Measurements from ENCODE around the gene NUDT1. TPM values are rescaled to one million over a fixed set of nuclear protein-coding genes. Genes with fewer than 3 reads are reported as not detected.

The NUDT1 gene
- total RNA-seq, 4 donors from 2014 or later: 12.9 to 37.6 (median 26.6) TPM

GRCh38 chr7:2215851-2216250 is 26.2 kb upstream of the NUDT1 start:
- Histone ChIP-seq H3K9me3 (no peaks in the 10 kb centered on the region), H3K27me3 (no peaks in the 10 kb centered on the region), H3K36me3 (peaks cover 2 to 100% (median 7%) of the 10 kb centered on the region in 3 donors), H3K4me1 (no peaks in the 10 kb centered on the region), H3K4me3 (no peak overlapping the region), H3K27ac (no peak overlapping the region)
- TF ChIP-seq EP300 (IDR thresholded peaks at IDR 0.05) (no peak), POLR2A (IDR thresholded peaks at IDR 0.05) (no peak), CTCF (IDR thresholded peaks at IDR 0.05) (no peak)
- WGBS, 2 donors: 96 to 97% methylated on average over 17 of the region's 17 CpGs
- DNase-seq (ENCODE audit: low spot score in 2 of 2): no peak

- Histone ChIP-seq H3K27me3 (no peaks in the 10 kb centered on the region), H3K9me3 (no peaks in the 10 kb centered on the region), H3K4me3 (no peak overlapping the region), H3K27ac (no peak overlapping the region), H3K36me3 (peaks cover 2 to 100% (median 7%) of the 10 kb centered on the region in 3 donors), H3K4me1 (no peaks in the 10 kb centered on the region)
- TF ChIP-seq EP300 (IDR thresholded peaks at IDR 0.05) (no peak), CTCF (IDR thresholded peaks at IDR 0.05) (no peak), POLR2A (IDR thresholded peaks at IDR 0.05) (no peak)
- WGBS, 2 donors: 85% methylated on average over 10 of the region's 10 CpGs
- DNase-seq (ENCODE audit: low spot score in 2 of 2): no peak
Observed at GRCh38 chr7:2217206-2217605, 24.8 kb upstream of the NUDT1 start.

- peaks cover 2 to 100% (median 7%) of the 10 kb centered on the region in 3 donors for H3K36me3 ChIP-seq
- 87 to 88% methylated on average over 15 to 18 of the region's 19 CpGs for WGBS, 2 donors
Observed at GRCh38 chr7:2217716-2218443, 24.1 kb upstream of the NUDT1 start.

GRCh38 chr7:2218444-2218785 is 23.6 kb upstream of the NUDT1 start:
- Histone ChIP-seq H3K9me3 (no peaks in the 10 kb centered on the region), H3K27me3 (no peaks in the 10 kb centered on the region), H3K36me3 (peaks cover 2 to 100% (median 7%) of the 10 kb centered on the region in 3 donors), H3K4me3 (no peak overlapping the region), H3K27ac (no peak overlapping the region), H3K4me1 (no peaks in the 10 kb centered on the region)
- WGBS, 2 donors: 87 to 91% methylated on average over 9 of the region's 9 CpGs
- no peak for DNase-seq (ENCODE audit: low spot score in 2 of 2)
- TF ChIP-seq POLR2A (IDR thresholded peaks at IDR 0.05): no peak
- no peak for TF ChIP-seq CTCF (IDR thresholded peaks at IDR 0.05)
- TF ChIP-seq EP300 (IDR thresholded peaks at IDR 0.05): no peak

More at GRCh38 chr7:2217716-2218443, 24.1 kb upstream of the NUDT1 start:
- Histone ChIP-seq H3K27me3 (no peaks in the 10 kb centered on the region), H3K27ac (no peak overlapping the region), H3K4me3 (no peak overlapping the region), H3K4me1 (no peaks in the 10 kb centered on the region), H3K9me3 (no peaks in the 10 kb centered on the region)
- no peak for DNase-seq (ENCODE audit: low spot score in 2 of 2)
- TF ChIP-seq EP300 (IDR thresholded peaks at IDR 0.05): no peak
- no peak for TF ChIP-seq CTCF (IDR thresholded peaks at IDR 0.05)

GRCh38 chr7:2219136-2219535 is 22.9 kb upstream of the NUDT1 start:
- no peaks in the 10 kb centered on the region for H3K4me1 ChIP-seq
- 84% methylated on average over 15 of the region's 15 CpGs for WGBS, 2 donors

More at GRCh38 chr7:2219136-2219535, 22.9 kb upstream of the NUDT1 start:
- Histone ChIP-seq H3K36me3 (peaks cover 2 to 100% (median 7%) of the 10 kb centered on the region in 3 donors), H3K9me3 (no peaks in the 10 kb centered on the region), H3K27ac (no peak overlapping the region), H3K27me3 (no peaks in the 10 kb centered on the region), H3K4me3 (no peak overlapping the region)
- no peak for TF ChIP-seq EP300 (IDR thresholded peaks at IDR 0.05)
- no peak for DNase-seq (ENCODE audit: low spot score in 2 of 2)
